HepG2 (cell line): ENCODE data around the gene DLG1. TPM values are rescaled to one million over a fixed set of nuclear protein-coding genes. Genes with fewer than 3 reads are reported as not detected.

Experiments used
- ATAC-seq: fragments of 200-7000 bp; cut with Tn5 transposase; 3 replicates; pipeline ENCODE4 v1.9.1; 2020; ENCODE audit warnings: mild to moderate bottlenecking, moderate library complexity
- BruUV-seq: library from RNA; stranded (reverse); fragments of 400-500 nt; replicated peaks from 2 replicates; lab custom pipeline; 2021; lab: Mats Ljungman, UMichigan
- CTCF ChIA-PET: fragments of 300-600 bp; formaldehyde crosslinking; extraction: SDS; loops from one replicate; lab custom pipeline; 2021; ENCODE audit warnings: low total read pairs, inconsistent platforms, low intra/inter-chr PET ratio; lab: Yijun Ruan, JAX
- POLR2A ChIA-PET: fragments of 350-600 bp; sonication (Branson Sonifier 250); formaldehyde crosslinking; loops from one replicate; lab custom pipeline; 2020; ENCODE audit warnings: antibody characterized with exemption, inconsistent platforms; lab: Yijun Ruan, JAX
- DNase-seq: peaks from one replicate; pipeline ENCODE4 v3.0.0-alpha.2; 2015; ENCODE audit warnings: low spot score
- FAIRE-seq: peaks from 3 replicates; lab custom pipeline; 2011; peaks lifted over from hg19 to GRCh38; lab: Jason Lieb, UNC
- H2AFZ ChIP-seq: one replicate; pipeline ENCODE4 v1.6.1; 2011; ENCODE audit warnings: low read length, inconsistent platforms
- H3K27ac ChIP-seq: fragments of 300-600 bp; 3 replicates; pipeline ENCODE4 v1.8.0; 2011; ENCODE audit warnings: mixed run types, mild to moderate bottlenecking, mixed read lengths, low read length, inconsistent platforms; ENCODE audit not compliant: insufficient read depth; ENCODE audit errors: extremely low read length
- H3K27me3 ChIP-seq, 2 experiments: fragments of 200-600 bp in 1 of 2; 2 replicates in 1 of 2; 3 replicates in 1 of 2; pipeline versions ENCODE4 v1.6.0 to v1.8.0; 2011; ENCODE audit warnings: low read length in 2 of 2, mild to moderate bottlenecking in 2 of 2, moderate library complexity in 2 of 2, inconsistent platforms in 1 of 2; ENCODE audit not compliant: insufficient read depth in 2 of 2, control insufficient read depth in 1 of 2
- H3K36me3 ChIP-seq, 2 experiments: fragments of 200-600 bp in 1 of 2; replicated peaks in 1 of 2; 2 replicates in 1 of 2; 3 replicates in 1 of 2; pipeline versions ENCODE4 v1.5.1 to v1.8.0; 2011; ENCODE audit warnings: low read length in 2 of 2, inconsistent platforms in 1 of 2; ENCODE audit not compliant: insufficient read depth in 2 of 2, control insufficient read depth in 1 of 2
- H3K4me1 ChIP-seq: 2 replicates; pipeline ENCODE4 v1.5.1; 2012; ENCODE audit warnings: low read length, inconsistent platforms; ENCODE audit not compliant: insufficient read depth
- H3K4me2 ChIP-seq: 2 replicates; pipeline ENCODE4 v1.6.0; 2011; ENCODE audit warnings: low read depth, low read length, inconsistent platforms
- H3K4me3 ChIP-seq, 3 experiments: fragments of 200-600 bp in 1 of 3; sonication (generic), shearing (Covaris generic) in 1 of 3; replicated peaks in 1 of 3; 2 replicates each; pipeline ENCODE4 v1.5.1; 2011 to 2016; ENCODE audit warnings: low read length in 3 of 3, inconsistent platforms in 2 of 3, low read depth in 2 of 3, mild to moderate bottlenecking in 2 of 3, control low read depth in 1 of 3, mixed read lengths in 1 of 3; ENCODE audit not compliant: insufficient read depth in 1 of 3
- H3K79me2 ChIP-seq: one replicate; pipeline ENCODE4 v1.6.1; 2011; ENCODE audit warnings: low read length, inconsistent platforms; ENCODE audit not compliant: insufficient read depth
- H3K9ac ChIP-seq: 2 replicates; pipeline ENCODE4 v1.6.0; 2011; ENCODE audit warnings: mild to moderate bottlenecking, low read depth, low read length, inconsistent platforms; ENCODE audit not compliant: insufficient read depth
- H3K9me3 ChIP-seq: 2 replicates; pipeline ENCODE4 v1.5.1; 2012; ENCODE audit warnings: mild to moderate bottlenecking, low read length
- H4K20me1 ChIP-seq: 2 replicates; pipeline ENCODE4 v1.6.0; 2011; ENCODE audit warnings: inconsistent platforms, mild to moderate bottlenecking, low read length, moderate library complexity; ENCODE audit not compliant: insufficient read depth
- FOXJ3 ChIP-seq: sonication (generic); formaldehyde crosslinking; IDR thresholded peaks from 2 replicates; pipeline ENCODE4 v1.4.0; 2020; ENCODE audit warnings: missing genetic modification reagents, mild to moderate bottlenecking, borderline replicate concordance
- JARID2 ChIP-seq: sonication (generic); formaldehyde crosslinking; IDR thresholded peaks from 2 replicates; pipeline ENCODE4 v1.8.1; 2023; ENCODE audit warnings: missing genetic modification reagents, inconsistent platforms; ENCODE audit not compliant: insufficient replicate concordance
- MTF1 ChIP-seq: sonication (generic); formaldehyde crosslinking; IDR thresholded peaks from 2 replicates; pipeline ENCODE4 v1.5.0; 2020; ENCODE audit warnings: missing genetic modification reagents
- NCOR1 ChIP-seq: fragments of 200-600 bp; sonication (generic); IDR thresholded peaks from 2 replicates; pipeline ENCODE4 v1.7.0; 2017; ENCODE audit warnings: antibody characterized with exemption, low read length, borderline replicate concordance
- ZBTB7B ChIP-seq: sonication (generic); formaldehyde crosslinking; IDR thresholded peaks from 2 replicates; pipeline ENCODE4 v1.4.0; 2020; ENCODE audit warnings: missing genetic modification reagents
- ZNF10 ChIP-seq: sonication (generic); formaldehyde crosslinking; IDR thresholded peaks from 2 replicates; pipeline ENCODE4 v1.4.0; 2020; ENCODE audit warnings: mild to moderate bottlenecking, low read depth, missing genetic modification reagents, borderline replicate concordance
- ZNF101 ChIP-seq: sonication (generic); formaldehyde crosslinking; IDR thresholded peaks from 2 replicates; pipeline ENCODE4 v1.4.0; 2020; ENCODE audit warnings: mild to moderate bottlenecking, low read depth, missing genetic modification reagents, borderline replicate concordance
- ZNF879 ChIP-seq: sonication (generic); formaldehyde crosslinking; IDR thresholded peaks from 2 replicates; pipeline ENCODE4 v1.8.1; 2023; ENCODE audit warnings: missing genetic modification reagents
- WGBS: methylation state at CpG from one replicate; pipeline ENCODE4 v1.1.6; 2017; ENCODE audit warnings: low lambda C conversion rate; 5-methylcytosine and 5-hydroxymethylcytosine counted together
- in situ Hi-C: cut with HindIII; loops from 2 replicates; pipeline ENCODE4 v1.10.0; 2017; ENCODE audit warnings: low pct_unique_long_range_greater_than_20kb; ENCODE audit not compliant: extremely low pct_ligation_motif_present
- intact Hi-C: fragments of 100-400 bp; cut with micrococcal nuclease; formaldehyde crosslinking; loops from one replicate; pipeline ENCODE4 v1.10.0; 2022; ENCODE audit not compliant: unreplicated experiment
- polyA plus RNA-seq, 8 experiments: library from polyadenylated mRNA; depleted of rRNA in 3 of 8; stranded (reverse) in 7 of 8; unstranded in 1 of 8; fragments of >200 nt; fragmentation: Illumina TruSeq in 4 of 8; extraction: Trizol in 4 of 8; gene quantifications; 2 replicates each; pipeline versions ENCODE4 v1.2.1 to v1.2.3, GENCODE V29; 2011 to 2016; ENCODE audit warnings: low read depth in 4 of 8, missing spikeins in 1 of 8, mixed read lengths in 1 of 8; ENCODE audit not compliant: insufficient read depth in 1 of 8
- total RNA-seq, 5 experiments: library from RNA; depleted of rRNA; stranded (reverse); fragments of >200 nt; fragmentation: Illumina TruSeq; extraction: Trizol; gene quantifications; 2 replicates each; pipeline ENCODE4 v1.2.3, GENCODE V29; 2016; ENCODE audit warnings: low read depth in 1 of 5
- TF ChIP-seq, protein P1 (sequence below): sonication (generic); formaldehyde crosslinking; conservative IDR thresholded peaks from 2 replicates; pipeline ENCODE4 v1.4.0; 2020; ENCODE audit warnings: missing genetic modification reagents
- TF ChIP-seq, protein P2 (sequence below): sonication (generic); formaldehyde crosslinking; IDR thresholded peaks from 2 replicates; pipeline ENCODE4 v1.8.1; 2023; ENCODE audit warnings: missing genetic modification reagents, inconsistent platforms, borderline replicate concordance
- TF ChIP-seq, protein P3 (sequence below): IDR thresholded peaks from 2 replicates; pipeline ENCODE4 v1.6.1; 2016
- TF ChIP-seq, protein P4 (sequence below): sonication (generic); formaldehyde crosslinking; IDR thresholded peaks from 2 replicates; pipeline ENCODE4 v1.4.0; 2020; ENCODE audit warnings: missing genetic modification reagents

The DLG1 gene
- total and polyA plus RNA-seq, 2 of the 13 experiments (the other 11 are each of a cell fraction or from before 2014, with no cell fraction given), result 30.5 to 104 TPM

DNA sequence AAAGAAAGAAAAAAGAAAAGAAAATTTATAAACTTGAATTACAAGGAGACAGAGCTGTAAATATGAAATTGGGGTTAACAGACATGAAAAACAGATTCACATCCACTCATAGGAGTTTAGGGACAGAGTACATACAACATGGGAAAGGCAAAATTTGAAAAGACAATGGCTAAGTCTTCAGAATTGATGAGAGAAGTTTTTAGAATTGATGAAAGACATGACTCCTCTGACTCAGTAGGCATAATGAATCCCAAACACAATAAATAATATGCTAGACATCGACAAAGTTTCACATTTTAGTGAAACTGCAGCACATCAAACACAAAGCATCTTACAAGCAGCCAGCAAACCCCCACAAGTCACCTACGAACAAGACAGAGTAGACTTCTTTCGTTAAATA lies 184.4 kb downstream of the DLG1 start:
- Histone ChIP-seq H3K27ac (no peak overlapping the region), H3K79me2 (no peaks in the 10 kb centered on the region), H3K4me3 (no peak overlapping the region), H2AFZ (no peak overlapping the region), H3K36me3 (peaks cover 8 to 65% of the 10 kb centered on the region in 2 experiments), H3K27me3 (no peaks in the 10 kb centered on the region), H3K9ac (no peak overlapping the region), H3K4me1 (no peaks in the 10 kb centered on the region), H4K20me1 (no peaks in the 10 kb centered on the region), H3K4me2 (no peak overlapping the region), H3K9me3 (no peaks in the 10 kb centered on the region)
- no peak for FAIRE-seq
- no peak for DNase-seq
- intact Hi-C loops, result no loop called here
- ChIA-PET CTCF (no interaction called here), POLR2A (no interaction called here)
- ATAC-seq, result no peak
- TF ChIP-seq JARID2 (CRISPR knock-in tag) (no peak), ZNF10 (CRISPR knock-in tag) (no peak), ZBTB7B (CRISPR knock-in tag) (no peak), MTF1 (CRISPR knock-in tag) (no peak), ZNF879 (CRISPR knock-in tag) (no peak), NCOR1 (no peak), FOXJ3 (no peak)
- TF ChIP-seq, protein P1, sequence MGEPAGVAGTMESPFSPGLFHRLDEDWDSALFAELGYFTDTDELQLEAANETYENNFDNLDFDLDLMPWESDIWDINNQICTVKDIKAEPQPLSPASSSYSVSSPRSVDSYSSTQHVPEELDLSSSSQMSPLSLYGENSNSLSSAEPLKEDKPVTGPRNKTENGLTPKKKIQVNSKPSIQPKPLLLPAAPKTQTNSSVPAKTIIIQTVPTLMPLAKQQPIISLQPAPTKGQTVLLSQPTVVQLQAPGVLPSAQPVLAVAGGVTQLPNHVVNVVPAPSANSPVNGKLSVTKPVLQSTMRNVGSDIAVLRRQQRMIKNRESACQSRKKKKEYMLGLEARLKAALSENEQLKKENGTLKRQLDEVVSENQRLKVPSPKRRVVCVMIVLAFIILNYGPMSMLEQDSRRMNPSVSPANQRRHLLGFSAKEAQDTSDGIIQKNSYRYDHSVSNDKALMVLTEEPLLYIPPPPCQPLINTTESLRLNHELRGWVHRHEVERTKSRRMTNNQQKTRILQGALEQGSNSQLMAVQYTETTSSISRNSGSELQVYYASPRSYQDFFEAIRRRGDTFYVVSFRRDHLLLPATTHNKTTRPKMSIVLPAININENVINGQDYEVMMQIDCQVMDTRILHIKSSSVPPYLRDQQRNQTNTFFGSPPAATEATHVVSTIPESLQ (CRISPR knock-in tag), result no peak
- BruUV-seq, result no TSS peak
- 98% methylated on average over 3 of the region's 3 CpGs for WGBS
- in situ Hi-C loops, result no loop called here

DNA sequence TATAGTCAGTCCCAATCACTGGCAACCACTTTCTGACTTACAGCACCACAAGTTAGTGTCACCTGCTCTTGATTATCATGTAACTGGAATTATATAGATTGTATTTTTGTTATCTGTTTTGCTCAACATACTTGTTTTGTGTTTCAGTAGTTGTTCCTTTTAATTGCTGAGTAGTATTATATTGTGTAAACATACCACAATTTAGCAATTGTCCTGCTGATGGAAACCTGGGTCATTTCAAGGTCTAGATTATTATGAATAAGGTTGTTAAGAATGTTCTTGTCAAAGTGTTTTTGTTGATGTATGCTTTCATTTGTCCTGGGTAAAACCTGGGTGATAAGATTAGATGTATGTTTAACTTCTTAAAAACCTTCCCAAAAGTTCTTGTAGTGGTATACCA lies 186.7 kb downstream of the DLG1 start:
- Histone ChIP-seq H3K79me2 (no peaks in the 10 kb centered on the region), H3K27ac (no peak overlapping the region), H3K36me3 (peaks cover 5 to 73% of the 10 kb centered on the region in 2 experiments), H3K9me3 (no peaks in the 10 kb centered on the region), H3K4me2 (no peak overlapping the region), H3K27me3 (no peaks in the 10 kb centered on the region), H3K9ac (no peak overlapping the region), H3K4me3 (no peak overlapping the region), H2AFZ (no peak overlapping the region), H4K20me1 (no peaks in the 10 kb centered on the region), H3K4me1 (no peaks in the 10 kb centered on the region)
- in situ Hi-C loops, result no loop called here
- intact Hi-C loops, result no loop called here
- POLR2A ChIA-PET, result no interaction called here
- CTCF ChIA-PET, result no interaction called here
- DNase-seq (no peak), FAIRE-seq (peak; percentile 12), ATAC-seq (no peak)
- no TSS peak for BruUV-seq
- TF ChIP-seq, protein P2, sequence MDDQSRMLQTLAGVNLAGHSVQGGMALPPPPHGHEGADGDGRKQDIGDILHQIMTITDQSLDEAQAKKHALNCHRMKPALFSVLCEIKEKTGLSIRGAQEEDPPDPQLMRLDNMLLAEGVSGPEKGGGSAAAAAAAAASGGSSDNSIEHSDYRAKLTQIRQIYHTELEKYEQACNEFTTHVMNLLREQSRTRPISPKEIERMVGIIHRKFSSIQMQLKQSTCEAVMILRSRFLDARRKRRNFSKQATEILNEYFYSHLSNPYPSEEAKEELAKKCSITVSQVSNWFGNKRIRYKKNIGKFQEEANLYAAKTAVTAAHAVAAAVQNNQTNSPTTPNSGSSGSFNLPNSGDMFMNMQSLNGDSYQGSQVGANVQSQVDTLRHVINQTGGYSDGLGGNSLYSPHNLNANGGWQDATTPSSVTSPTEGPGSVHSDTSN (CRISPR knock-in tag), result no peak
- TF ChIP-seq, protein P3, sequence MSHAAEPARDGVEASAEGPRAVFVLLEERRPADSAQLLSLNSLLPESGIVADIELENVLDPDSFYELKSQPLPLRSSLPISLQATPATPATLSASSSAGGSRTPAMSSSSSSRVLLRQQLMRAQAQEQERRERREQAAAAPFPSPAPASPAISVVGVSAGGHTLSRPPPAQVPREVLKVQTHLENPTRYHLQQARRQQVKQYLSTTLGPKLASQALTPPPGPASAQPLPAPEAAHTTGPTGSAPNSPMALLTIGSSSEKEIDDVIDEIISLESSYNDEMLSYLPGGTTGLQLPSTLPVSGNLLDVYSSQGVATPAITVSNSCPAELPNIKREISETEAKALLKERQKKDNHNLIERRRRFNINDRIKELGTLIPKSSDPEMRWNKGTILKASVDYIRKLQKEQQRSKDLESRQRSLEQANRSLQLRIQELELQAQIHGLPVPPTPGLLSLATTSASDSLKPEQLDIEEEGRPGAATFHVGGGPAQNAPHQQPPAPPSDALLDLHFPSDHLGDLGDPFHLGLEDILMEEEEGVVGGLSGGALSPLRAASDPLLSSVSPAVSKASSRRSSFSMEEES (CRISPR knock-in tag), result no peak
- no peak for TF ChIP-seq ZNF101 (CRISPR knock-in tag)
- TF ChIP-seq, protein P4, sequence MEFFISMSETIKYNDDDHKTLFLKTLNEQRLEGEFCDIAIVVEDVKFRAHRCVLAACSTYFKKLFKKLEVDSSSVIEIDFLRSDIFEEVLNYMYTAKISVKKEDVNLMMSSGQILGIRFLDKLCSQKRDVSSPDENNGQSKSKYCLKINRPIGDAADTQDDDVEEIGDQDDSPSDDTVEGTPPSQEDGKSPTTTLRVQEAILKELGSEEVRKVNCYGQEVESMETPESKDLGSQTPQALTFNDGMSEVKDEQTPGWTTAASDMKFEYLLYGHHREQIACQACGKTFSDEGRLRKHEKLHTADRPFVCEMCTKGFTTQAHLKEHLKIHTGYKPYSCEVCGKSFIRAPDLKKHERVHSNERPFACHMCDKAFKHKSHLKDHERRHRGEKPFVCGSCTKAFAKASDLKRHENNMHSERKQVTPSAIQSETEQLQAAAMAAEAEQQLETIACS, result no peak
